ENCODE data around the gene ATP2A1.

DNA sequence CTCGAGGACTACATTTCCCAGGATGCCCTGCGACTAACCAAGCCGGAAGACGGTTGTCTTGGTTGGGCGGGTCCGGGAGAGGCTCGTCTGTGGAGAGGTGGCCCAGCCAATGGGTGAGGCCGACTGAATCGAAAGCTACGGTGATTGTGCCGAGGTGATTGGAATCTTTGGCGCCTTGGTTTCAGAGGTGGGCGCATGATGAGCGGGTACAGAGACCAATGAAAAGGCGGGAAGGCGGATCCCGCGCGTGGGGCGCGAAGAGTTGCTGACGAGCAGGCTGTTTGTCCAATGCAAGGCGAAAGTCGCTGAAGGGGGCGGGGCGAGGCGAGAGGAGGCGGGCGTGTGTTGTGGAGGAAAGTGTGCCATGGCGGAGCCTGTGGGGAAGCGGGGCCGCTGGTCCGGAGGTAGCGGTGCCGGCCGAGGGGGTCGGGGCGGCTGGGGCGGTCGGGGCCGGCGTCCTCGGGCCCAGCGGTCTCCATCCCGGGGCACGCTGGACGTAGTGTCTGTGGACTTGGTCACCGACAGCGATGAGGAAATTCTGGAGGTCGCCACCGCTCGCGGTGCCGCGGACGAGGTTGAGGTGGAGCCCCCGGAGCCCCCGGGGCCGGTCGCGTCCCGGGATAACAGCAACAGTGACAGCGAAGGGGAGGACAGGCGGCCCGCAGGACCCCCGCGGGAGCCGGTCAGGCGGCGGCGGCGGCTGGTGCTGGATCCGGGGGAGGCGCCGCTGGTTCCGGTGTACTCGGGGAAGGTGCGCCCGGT, 72.5 kb downstream of the ATP2A1 start, which contains the start of gene NFATC2IP:
- TF ChIP-seq, protein P1, sequence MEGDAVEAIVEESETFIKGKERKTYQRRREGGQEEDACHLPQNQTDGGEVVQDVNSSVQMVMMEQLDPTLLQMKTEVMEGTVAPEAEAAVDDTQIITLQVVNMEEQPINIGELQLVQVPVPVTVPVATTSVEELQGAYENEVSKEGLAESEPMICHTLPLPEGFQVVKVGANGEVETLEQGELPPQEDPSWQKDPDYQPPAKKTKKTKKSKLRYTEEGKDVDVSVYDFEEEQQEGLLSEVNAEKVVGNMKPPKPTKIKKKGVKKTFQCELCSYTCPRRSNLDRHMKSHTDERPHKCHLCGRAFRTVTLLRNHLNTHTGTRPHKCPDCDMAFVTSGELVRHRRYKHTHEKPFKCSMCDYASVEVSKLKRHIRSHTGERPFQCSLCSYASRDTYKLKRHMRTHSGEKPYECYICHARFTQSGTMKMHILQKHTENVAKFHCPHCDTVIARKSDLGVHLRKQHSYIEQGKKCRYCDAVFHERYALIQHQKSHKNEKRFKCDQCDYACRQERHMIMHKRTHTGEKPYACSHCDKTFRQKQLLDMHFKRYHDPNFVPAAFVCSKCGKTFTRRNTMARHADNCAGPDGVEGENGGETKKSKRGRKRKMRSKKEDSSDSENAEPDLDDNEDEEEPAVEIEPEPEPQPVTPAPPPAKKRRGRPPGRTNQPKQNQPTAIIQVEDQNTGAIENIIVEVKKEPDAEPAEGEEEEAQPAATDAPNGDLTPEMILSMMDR (IDR thresholded peaks at IDR 0.05; ENCODE audit: low read length): no peak
- TF ChIP-seq EZH2 (optimal IDR thresholded peaks at IDR 0.05; ENCODE audit: low read depth, low read length): no peak

All from MM.1S (cell line).